ENCODE results near the gene SHISA3.

The SHISA3 gene

GRCh38 chr4:42363614-42364013, 33.7 kb upstream of the SHISA3 start:
- TF ChIP-seq EZH2phosphoT487 (conservative IDR thresholded peaks at IDR 0.05; ENCODE audit: low read length) (no peak), CTCF (IDR thresholded peaks at IDR 0.05; ENCODE audit: insufficient read depth, low read length, poor library complexity, severe bottlenecking) (no peak)
- Histone ChIP-seq H4K20me1 (ENCODE audit: low read depth, low read length) (no peaks in the 10 kb centered on the region), H3K9ac (ENCODE audit: low read length) (no peak overlapping the region), H3K9me3 (ENCODE audit: insufficient read depth, low read length) (no peaks in the 10 kb centered on the region), H3K27ac (ENCODE audit: low read depth, low read length) (no peak overlapping the region), H3K4me2 (ENCODE audit: low read depth, low read length, poor library complexity, severe bottlenecking) (no peak overlapping the region), H3K36me3 (ENCODE audit: low read length) (no peaks in the 10 kb centered on the region), H3K27me3 (ENCODE audit: low read length) (no peaks in the 10 kb centered on the region), H3K9me2 (replicated peaks; ENCODE audit: insufficient read depth, low read length) (no peaks in the 10 kb centered on the region), H3K79me2 (ENCODE audit: insufficient read depth, low read length) (no peaks in the 10 kb centered on the region), H2AFZ (ENCODE audit: low read depth, low read length, severe bottlenecking) (no peak overlapping the region), H3F3A (ENCODE audit: insufficient read depth) (no peaks in the 10 kb centered on the region), H3K4me3 (ENCODE audit: insufficient read depth, low read length, poor library complexity, severe bottlenecking) (no peak overlapping the region)

GRCh38 chr4:42364266-42365053, 32.8 kb upstream of the SHISA3 start:
- Histone ChIP-seq H3K27ac (ENCODE audit: low read depth, low read length) (no peak overlapping the region), H3K4me2 (ENCODE audit: low read depth, low read length, poor library complexity, severe bottlenecking) (no peak overlapping the region), H3K27me3 (ENCODE audit: low read length) (no peaks in the 10 kb centered on the region), H3K4me3 (ENCODE audit: insufficient read depth, low read length, poor library complexity, severe bottlenecking) (no peak overlapping the region), H4K20me1 (ENCODE audit: low read depth, low read length) (no peaks in the 10 kb centered on the region), H3F3A (ENCODE audit: insufficient read depth) (no peaks in the 10 kb centered on the region), H2AFZ (ENCODE audit: low read depth, low read length, severe bottlenecking) (no peak overlapping the region), H3K9me2 (replicated peaks; ENCODE audit: insufficient read depth, low read length) (no peaks in the 10 kb centered on the region), H3K9ac (ENCODE audit: low read length) (no peak overlapping the region), H3K9me3 (ENCODE audit: insufficient read depth, low read length) (no peaks in the 10 kb centered on the region), H3K79me2 (ENCODE audit: insufficient read depth, low read length) (no peaks in the 10 kb centered on the region), H3K36me3 (ENCODE audit: low read length) (no peaks in the 10 kb centered on the region)
- TF ChIP-seq EZH2phosphoT487 (conservative IDR thresholded peaks at IDR 0.05; ENCODE audit: low read length) (no peak), CTCF (IDR thresholded peaks at IDR 0.05; ENCODE audit: insufficient read depth, low read length, poor library complexity, severe bottlenecking) (no peak)

DNA sequence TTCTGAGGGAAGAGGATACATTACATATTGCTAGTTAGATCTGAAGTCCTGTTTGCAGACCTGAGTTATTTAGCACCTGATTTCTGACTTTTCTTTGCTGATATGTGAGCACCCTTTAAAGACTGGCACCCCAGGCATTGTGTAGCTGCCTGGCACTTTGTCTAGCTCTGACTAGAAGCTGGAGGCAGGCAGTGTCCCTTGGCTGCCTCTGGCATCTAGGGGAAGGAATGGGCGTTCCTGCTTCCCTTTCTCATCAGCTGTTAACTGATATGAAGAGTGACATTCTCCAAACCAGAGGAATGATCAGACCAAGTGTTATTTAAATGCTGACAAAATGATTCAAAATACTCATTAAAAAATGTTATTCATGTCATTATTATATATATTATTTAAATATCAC, 30.3 kb upstream of the SHISA3 start:
- no peak overlapping the region for H2AFZ ChIP-seq (ENCODE audit: low read depth, low read length, severe bottlenecking)
- no peaks in the 10 kb centered on the region for H3K9me3 ChIP-seq (ENCODE audit: insufficient read depth, low read length)
- H3K27ac ChIP-seq (ENCODE audit: low read depth, low read length), result no peak overlapping the region
- no peaks in the 10 kb centered on the region for H3K9me2 ChIP-seq (replicated peaks; ENCODE audit: insufficient read depth, low read length)
- no peak overlapping the region for H3K4me2 ChIP-seq (ENCODE audit: low read depth, low read length, poor library complexity, severe bottlenecking)
- no peaks in the 10 kb centered on the region for H3K36me3 ChIP-seq (ENCODE audit: low read length)
- TF ChIP-seq EZH2phosphoT487 (conservative IDR thresholded peaks at IDR 0.05; ENCODE audit: low read length), result no peak
- no peak for TF ChIP-seq CTCF (IDR thresholded peaks at IDR 0.05; ENCODE audit: insufficient read depth, low read length, poor library complexity, severe bottlenecking)
- H3K4me3 ChIP-seq (ENCODE audit: insufficient read depth, low read length, poor library complexity, severe bottlenecking), result no peak overlapping the region
- H3F3A ChIP-seq (ENCODE audit: insufficient read depth), result no peaks in the 10 kb centered on the region
- H3K27me3 ChIP-seq (ENCODE audit: low read length), result no peaks in the 10 kb centered on the region
- H3K9ac ChIP-seq (ENCODE audit: low read length), result no peak overlapping the region
- H4K20me1 ChIP-seq (ENCODE audit: low read depth, low read length), result no peaks in the 10 kb centered on the region
- H3K79me2 ChIP-seq (ENCODE audit: insufficient read depth, low read length), result no peaks in the 10 kb centered on the region

All from SU-DHL-6 (cell line).